Astrocyte (in vitro differentiated cells and primary cell): Measurements from ENCODE around the gene C9.
"Not testable (repeated sequence)": the region's sequence is repeated elsewhere in the genome, so short reads cannot be mapped to it uniquely, and the experiment has no call there.

Experiments
- CTCF ChIP-seq: IDR thresholded peaks from 2 replicates; pipeline ENCODE4 v1.5.1; 2011; ENCODE audit warnings: low read depth, mild to moderate bottlenecking, inconsistent platforms, low read length, moderate library complexity; ENCODE audit not compliant: insufficient read depth
- EZH2 ChIP-seq: IDR thresholded peaks from 2 replicates; pipeline ENCODE4 v1.6.1; 2012; ENCODE audit warnings: mild to moderate bottlenecking, low read length, inconsistent platforms; ENCODE audit not compliant: insufficient read depth

GRCh38 chr5:39403761-39404160 lies 39.5 kb upstream of the C9 start:
- TF ChIP-seq CTCF, EZH2: not testable (repeated sequence)
